ENCODE results near the gene EBF4. TPM values are rescaled to one million over a fixed set of nuclear protein-coding genes. Genes with fewer than 3 reads are reported as not detected.

The EBF4 gene
- total and polyA plus RNA-seq, 2 of the 8 experiments (the other 6 are each of a cell fraction or from before 2014, with no cell fraction given) = 1.2 to 2.9 TPM

GRCh38 chr20:2708665-2709064, 16.1 kb downstream of the EBF4 start:
- Histone ChIP-seq H3K4me1 (replicated peaks in 1 of 4; ENCODE audit: control insufficient read depth in 3 of 4, insufficient read depth in 4 of 4, low read length in 3 of 4) (peaks cover 2 to 46% (median 24%) of the 10 kb centered on the region in 4 experiments), H2AFZ (ENCODE audit: low read length) (no peak overlapping the region), H3K36me3 (ENCODE audit: control insufficient read depth in 2 of 4, insufficient read depth in 4 of 4, low read length in 3 of 4) (no peaks in the 10 kb centered on the region), H3K4ac (replicated peaks; ENCODE audit: insufficient read length, low read depth, low read length) (no peak overlapping the region), H4K8ac (ENCODE audit: extremely low read depth, insufficient read depth, low read length) (no peak overlapping the region), H3K4me2 (ENCODE audit: insufficient read depth in 1 of 2, low read depth in 2 of 2, low read length in 2 of 2) (no peak overlapping the region), H3K23me2 (ENCODE audit: low read depth, low read length) (no peaks in the 10 kb centered on the region; the same call in 1 of the 2 replicates), H3K9ac (replicated peaks in 1 of 4; ENCODE audit: extremely low read depth in 1 of 4, low read depth in 3 of 4, low read length in 3 of 4) (no peak overlapping the region), H4K5ac (ENCODE audit: insufficient read length, low read depth, low read length) (no peak overlapping the region), H2BK20ac (ENCODE audit: low read length) (no peak overlapping the region), H4K91ac (replicated peaks; ENCODE audit: insufficient read length, low read length) (no peak overlapping the region), H2BK5ac (ENCODE audit: low read depth, low read length) (no peak overlapping the region), H3K79me1 (ENCODE audit: low read depth, low read length) (no peaks in the 10 kb centered on the region; the same call in 1 of the 2 replicates), H3K27me3 (replicated peaks in 1 of 4; ENCODE audit: control insufficient read depth in 3 of 4, extremely low read depth in 1 of 4, insufficient read depth in 3 of 4, low read length in 3 of 4) (peaks cover 0 to 24% (median 14%) of the 10 kb centered on the region in 4 experiments; a peak in 5 of 7 replicates), H3K9me3 (ENCODE audit: insufficient read depth in 2 of 2, low read depth in 1 of 2, low read length in 1 of 2) (no peaks in the 10 kb centered on the region), H3K79me2 (ENCODE audit: control insufficient read depth in 1 of 2, insufficient read depth in 2 of 2, low read length in 2 of 2) (no peaks in the 10 kb centered on the region), H3K14ac (ENCODE audit: insufficient read length) (no peak overlapping the region), H3K18ac (ENCODE audit: extremely low read depth, low read length) (no peak overlapping the region), H2AK5ac (ENCODE audit: low read depth, low read length) (no peak overlapping the region), H2BK15ac (ENCODE audit: low read length) (no peak overlapping the region), H3K23ac (ENCODE audit: insufficient read length) (no peak overlapping the region), H3K56ac (replicated peaks; ENCODE audit: insufficient read length, low read depth, low read length) (no peak overlapping the region), H3K4me3 (ENCODE audit: extremely low read depth in 1 of 4, insufficient read depth in 2 of 4, low read depth in 3 of 4, low read length in 4 of 4) (no peak overlapping the region), H2BK120ac (replicated peaks; ENCODE audit: low read depth, low read length) (no peak overlapping the region), H3K27ac (ENCODE audit: low read depth, low read length) (no peak overlapping the region), H4K20me1 (replicated peaks in 1 of 2; ENCODE audit: control insufficient read depth in 1 of 2, insufficient read depth in 2 of 2, low read length in 2 of 2) (no peaks in the 10 kb centered on the region), H2BK12ac (ENCODE audit: low read depth, low read length) (no peak overlapping the region)
- DNase-seq (ENCODE audit: low read depth in 1 of 2, low spot score in 2 of 2) = no peak
- POLR2A ChIA-PET (ENCODE audit: partially characterized antibody) = interaction anchor here (1.8 kb wide), 1 partner anchor 15 kb away, joined by 5 read pairs; the partner anchor contains the start of gene EBF4
- no peak for FAIRE-seq
- TF ChIP-seq RBBP5 (IDR thresholded peaks at IDR 0.05; ENCODE audit: borderline replicate concordance, low read depth, low read length) (no peak), CBX8 (IDR thresholded peaks at IDR 0.05; ENCODE audit: borderline replicate concordance, low read depth, low read length) (no peak), CHD1 (IDR thresholded peaks at IDR 0.05; ENCODE audit: low read depth, low read length) (no peak)
- CTCF ChIA-PET (ENCODE audit: partially characterized antibody) = interaction anchor here (0.8 to 17.4 kb wide), 8 partner anchors 8 to 47 kb away, joined by 3 to 286 read pairs (median 6); no protein-coding TSS in a partner anchor
- WGBS, 2 experiments (ENCODE audit: extremely low coverage in 1 of 2, insufficient coverage in 1 of 2, insufficient read length in 1 of 2, insufficient replicate concordance in 2 of 2, low coverage in 1 of 2, low lambda C conversion rate in 2 of 2, missing lambda C conversion rate in 1 of 2) = 88% methylated on average over 9 of the region's 9 CpGs; no CpG with 5 or more reads in 1 of the 2 experiments

Measured in H1 (cell line).